ENCODE measurements around the gene CHST8.

GRCh38 chr19:33640773-33641172 is 19.0 kb downstream of the CHST8 start:
- TF ChIP-seq EZH2phosphoT487 (IDR thresholded peaks at IDR 0.05; ENCODE audit: low read length) (no peak), EZH2 (optimal IDR thresholded peaks at IDR 0.05; ENCODE audit: low read depth, low read length) (no peak)
